ENCODE data around the gene NRP1.

The NRP1 gene

DNA sequence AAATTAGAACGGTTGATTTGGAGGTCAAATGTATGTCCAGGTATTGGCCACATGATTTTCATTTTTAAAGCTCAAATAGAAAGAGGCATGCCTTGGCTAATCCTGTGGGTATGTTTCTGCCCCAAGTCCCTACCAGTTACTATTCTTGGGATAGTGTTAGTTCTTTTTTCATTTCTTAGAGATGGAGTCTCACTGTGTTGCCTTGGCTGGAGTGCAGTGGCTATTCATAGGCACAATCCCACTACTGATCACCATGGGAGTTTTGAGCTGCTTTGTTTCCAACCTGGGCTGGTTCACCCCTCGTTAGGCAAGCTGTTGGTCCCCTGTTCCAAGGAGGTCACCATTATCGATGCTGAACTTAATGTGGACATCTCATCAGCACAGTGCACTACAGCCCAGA, 46.3 kb downstream of the NRP1 start:
- no peak for DNase-seq

DNA sequence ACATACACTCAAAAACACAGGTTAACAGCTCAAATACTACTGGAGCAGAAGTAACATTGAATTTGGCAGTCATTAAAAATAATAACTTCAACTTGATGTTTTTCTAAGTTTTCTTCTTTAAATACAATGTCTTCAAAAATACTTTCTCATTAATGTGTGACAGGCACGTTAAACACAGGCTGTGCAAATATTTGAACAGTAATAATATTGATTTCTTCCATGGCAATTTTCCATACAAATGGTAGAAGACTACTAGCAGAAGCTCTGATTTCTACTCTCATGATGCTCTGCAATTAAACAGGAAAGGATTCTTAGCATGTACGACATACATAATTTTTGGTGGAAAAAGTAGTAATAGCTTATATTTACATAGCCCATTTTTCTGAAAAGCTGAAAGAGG, 47.4 kb downstream of the NRP1 start:
- no peak for DNase-seq

DNA sequence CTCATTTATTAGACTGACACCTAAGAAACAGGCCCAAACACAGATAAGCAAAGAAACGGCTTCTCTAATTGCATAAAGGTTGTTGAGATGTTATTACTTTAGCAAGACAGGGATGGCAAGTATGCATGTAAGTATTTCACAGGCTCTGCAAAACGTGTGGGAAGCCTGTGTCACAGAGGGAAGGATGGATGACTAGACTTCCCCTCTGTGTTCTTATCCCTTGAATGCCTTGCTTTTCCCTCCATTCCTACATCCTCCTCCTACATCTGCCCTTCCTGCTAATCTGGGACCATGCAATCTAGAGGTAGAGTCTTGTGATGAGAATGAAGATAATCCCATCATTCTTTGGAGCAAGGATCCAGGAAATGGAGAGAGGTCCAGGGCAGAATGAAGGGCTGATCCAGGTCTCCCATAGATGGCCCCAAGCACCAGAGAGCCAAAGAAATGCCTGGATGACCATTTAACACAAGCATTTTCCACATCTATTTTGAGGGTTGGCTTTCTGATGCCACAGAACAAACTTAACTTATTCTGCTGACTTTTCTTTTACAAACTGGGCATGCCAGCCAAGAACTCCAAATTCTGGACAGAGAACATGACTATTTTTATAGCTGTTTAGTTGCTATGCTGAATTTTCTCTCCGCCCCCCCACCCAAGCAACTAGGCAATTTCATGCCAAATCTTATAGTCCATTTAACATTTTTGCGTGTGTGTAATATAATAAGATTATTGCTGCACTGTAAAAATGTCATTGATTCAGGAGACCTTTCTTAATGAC, 48.1 kb downstream of the NRP1 start:
- no peak for DNase-seq

DNA sequence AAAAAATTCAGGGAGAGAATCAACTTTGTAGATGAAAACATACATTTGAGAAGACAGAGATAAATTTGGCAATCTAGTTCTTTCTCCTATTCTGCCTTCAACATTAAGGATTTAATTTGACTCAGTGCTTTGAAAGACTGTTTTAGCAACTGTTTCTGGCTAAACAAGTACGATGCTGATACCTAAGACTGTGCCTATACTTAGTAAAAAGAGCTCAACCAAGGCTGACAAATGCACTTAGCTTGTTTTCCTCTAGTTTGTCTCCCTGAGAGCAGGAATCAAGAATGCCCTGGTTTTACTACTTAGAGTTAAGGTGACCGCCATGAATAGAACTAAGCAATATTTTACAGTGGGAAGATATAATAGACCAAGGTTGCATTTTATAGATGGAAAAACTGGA, 49.5 kb downstream of the NRP1 start:
- no peak for DNase-seq

DNA sequence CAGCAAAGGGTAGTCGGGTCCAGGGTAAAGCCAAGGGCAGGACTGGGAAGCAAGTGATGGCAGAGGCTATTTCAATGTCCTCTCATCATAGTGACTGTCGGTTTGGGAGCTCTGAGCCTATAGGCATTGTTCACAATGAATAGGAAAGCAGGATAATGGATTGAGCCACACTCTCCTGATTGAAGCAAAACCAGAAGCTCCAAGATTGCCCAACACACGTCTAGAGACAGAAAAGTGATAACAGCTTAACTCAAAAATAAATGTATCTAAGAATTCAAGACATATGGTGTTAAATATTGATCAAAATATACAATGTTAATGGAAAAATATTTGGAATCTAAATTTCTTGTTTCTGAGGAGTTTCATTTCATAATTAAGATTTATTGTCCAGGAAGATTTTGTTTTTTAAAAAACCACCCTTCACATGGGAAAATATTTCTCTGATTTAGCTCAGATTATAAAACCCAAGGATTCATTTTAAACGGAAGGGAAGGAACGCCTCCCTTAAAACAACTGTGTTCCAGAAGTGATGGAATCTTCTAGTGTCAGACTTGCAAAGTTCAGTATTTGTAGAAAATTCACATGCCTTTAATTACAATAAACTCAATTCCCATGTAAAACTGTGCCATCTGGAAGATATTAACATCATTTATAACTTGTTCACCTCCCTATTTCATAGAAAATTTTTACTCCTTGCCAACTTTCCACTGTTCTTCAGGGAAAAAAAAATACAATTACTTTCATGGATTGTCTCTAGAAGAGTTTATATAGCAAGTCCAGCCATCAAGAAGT, 54.5 kb downstream of the NRP1 start:
- peak; percentile 67 for DNase-seq

DNA sequence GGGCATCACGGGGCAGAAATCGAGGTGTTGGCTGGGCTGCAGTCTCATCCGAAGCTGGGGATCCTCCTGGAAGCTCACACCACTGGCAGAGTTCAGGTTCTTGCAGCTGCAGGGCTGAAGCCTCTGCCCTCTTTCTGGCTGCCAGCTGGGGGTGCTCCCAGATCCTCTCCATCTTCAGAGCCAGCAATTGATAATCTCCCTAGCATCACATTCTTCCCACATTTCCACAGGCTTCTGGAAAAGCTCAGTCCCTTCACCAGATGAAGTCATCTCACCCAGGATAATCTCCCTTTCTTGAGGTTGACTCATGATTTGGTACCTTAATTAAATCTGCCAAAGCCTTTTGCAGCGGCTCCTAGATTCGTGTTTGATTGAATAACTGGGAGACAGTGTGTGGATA, 55.2 kb downstream of the NRP1 start:
- DNase-seq = peak; percentile 54

DNA sequence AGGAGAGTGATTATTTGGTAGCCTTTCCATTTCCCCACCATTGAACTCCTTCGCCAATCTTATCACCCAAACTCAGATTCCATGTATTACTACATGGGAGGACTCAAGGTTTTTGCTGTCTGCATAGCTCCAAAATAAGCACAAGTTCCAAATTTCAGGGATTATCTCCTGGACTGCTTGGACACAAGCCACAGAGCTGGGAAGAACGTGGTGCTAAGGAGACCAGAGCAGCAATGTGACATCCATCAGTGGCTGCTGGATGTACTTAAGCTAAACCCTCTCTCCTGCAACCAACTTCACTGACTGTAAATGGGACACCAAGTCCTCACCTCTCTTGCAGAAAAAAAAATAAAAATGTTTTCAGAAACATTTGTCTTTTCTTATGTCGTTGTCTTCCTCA, 56.3 kb downstream of the NRP1 start:
- DNase-seq = no peak

DNA sequence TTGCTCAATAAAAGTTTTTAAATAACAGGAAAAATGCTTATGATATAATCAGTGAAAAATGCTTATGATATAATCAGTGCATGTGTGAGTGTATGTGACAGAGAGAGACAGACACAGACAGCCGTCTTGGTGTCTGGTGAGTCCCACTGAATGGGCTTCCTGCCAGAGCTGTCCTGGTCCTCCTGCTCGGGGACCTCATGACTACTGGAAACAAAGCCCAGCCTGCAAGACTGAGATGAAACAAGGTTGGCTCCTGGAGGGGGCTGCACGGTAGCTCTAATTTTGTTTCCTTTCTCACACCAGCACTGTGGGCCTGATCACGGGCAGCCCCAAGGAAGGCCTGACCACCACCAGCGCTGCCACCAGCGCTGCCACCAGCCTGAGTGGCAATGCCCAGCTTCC, 57.3 kb downstream of the NRP1 start:
- DNase-seq = peak; percentile 46

DNA sequence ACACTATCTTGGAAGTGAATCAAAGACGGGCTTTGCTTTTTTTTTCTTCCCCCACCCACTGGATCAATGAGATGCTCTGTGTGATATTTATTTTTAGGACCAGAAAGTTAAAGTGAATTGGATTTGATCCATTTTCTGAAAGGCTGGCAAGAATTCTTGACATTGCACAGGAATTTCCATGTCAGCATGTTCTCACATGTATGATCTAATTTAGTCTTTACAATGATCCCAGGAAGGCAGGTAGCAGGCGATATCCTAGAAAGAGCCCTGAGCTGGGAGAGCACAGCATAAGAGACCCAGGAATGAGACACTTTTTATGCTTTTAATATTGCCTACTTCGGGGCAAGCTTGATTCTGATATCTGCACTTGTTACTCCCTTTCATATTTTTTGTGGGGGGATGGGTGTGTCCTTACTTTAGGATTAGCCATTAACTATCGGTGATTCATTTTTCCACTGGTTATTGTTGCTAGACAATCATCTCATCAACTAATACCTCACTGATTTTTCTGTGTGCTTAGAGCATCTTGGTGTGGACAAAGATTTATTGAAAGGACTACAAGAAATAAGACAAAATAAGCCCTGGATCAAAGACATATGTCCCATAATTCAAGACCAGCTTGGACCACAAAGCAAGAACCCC, 58.1 kb downstream of the NRP1 start:
- DNase-seq = no peak

DNA sequence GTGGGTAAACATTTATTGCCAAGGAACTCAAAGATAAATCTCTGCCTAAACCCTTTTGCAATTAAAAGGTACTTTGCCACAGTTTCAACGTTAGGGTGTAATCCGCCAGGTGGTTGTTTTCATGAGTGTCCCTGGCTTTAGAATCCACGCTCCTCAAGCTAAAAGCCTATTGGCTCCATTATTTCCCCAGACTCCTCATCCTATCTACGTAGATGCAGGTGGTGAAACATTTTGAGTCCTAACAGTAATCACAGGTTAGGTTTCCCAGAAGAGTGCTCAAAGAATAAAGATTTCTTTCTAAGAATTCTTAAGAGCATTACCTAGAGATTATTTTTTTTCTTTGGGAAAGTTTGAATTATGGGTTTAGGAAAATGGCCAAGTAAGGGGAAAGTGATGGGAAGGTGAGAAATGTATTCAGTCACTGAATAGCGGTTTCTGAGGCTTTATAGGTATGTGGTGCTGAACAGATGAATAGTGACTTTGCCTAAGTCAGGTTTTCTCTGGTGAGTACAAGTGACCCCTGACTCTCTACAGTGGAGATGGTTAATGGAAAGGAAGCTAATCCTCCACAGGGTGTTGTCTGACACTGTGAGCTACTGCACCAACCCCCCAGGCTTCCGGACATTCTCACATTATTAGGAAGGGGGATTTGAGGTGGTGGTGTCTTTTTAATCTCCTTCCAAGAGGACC, 60.2 kb downstream of the NRP1 start:
- peak; percentile 63 for DNase-seq

DNA sequence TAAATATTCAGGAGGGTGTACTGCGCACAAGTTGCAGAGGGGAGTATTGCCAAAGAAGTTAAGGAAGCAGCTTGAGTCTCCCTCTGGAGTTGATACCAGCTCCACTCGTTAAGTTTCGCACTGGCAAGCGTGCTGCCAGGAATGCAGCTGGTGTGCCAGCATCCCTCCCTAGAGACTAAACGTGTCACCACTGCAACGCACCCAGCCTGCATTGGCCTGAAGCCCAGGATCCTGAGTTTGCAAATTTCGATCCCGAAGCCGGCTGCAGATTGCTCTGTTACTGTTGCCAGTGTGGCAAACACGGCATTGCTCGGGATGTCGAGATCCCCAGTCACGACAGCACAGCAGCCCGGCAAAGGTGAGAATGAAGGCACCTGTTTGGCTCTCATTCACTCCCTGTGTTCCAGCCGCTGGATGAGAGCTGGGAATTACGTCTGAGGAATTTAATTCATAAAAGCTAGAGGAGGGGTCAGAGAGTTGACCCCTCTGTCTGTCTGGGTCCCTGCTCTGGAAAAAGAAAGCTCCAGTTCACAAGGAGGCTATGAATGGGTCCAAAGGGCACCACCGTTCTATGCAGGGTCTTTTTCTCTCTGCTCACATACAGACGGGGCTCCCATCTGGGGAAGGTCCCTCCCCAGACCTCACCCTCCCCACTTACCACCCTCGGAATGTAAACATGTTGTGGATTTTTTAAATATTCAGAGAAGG, 61.0 kb downstream of the NRP1 start:
- DNase-seq = peak; percentile 94

DNA sequence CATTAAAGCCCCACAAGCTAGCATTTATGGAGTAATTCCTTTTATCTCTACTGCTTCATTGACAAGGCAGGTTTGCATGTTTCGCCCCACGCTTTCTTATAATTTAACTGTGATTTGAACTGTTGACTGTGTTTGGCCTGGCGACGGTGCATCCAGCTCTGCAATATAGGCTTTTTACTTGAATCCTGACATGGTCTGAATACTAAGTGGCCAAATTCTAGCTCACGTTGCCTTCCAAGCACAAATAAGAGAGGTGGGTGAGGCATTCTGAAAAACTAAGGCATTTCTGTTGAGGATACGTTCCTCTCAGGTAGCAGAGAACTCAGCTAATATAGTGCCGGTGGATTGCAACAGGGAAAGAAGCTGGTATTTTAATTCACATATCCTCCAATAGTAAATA, 61.8 kb downstream of the NRP1 start:
- DNase-seq = no peak

DNA sequence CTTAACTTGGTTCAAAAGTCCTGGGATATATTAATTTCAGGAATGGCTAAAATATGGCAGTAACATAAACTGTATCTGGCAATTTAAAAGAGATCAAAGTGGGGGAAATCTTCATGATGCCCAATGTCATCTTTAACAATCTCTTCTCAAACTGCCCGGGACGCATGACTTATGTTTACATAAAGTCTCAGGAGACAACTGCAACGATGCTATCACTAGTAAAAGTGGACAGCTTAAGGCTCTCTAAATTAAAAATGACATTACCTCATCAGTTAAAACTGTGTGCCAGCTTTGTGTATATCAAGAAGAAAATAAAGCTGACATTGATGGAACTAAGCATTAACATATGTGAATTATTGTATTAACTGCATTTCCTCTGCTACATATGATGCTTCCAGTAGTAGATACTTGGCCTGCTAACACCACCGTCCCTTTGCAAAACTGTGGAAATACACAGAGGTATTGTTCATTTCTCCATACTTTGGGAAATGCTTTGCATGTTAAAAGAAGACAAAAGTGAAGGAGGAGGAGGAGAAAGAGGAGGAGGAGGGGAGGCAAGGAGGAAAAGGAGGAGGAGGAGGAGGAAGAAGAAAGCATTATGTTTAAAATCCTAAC, 62.4 kb downstream of the NRP1 start:
- DNase-seq = no peak

DNA sequence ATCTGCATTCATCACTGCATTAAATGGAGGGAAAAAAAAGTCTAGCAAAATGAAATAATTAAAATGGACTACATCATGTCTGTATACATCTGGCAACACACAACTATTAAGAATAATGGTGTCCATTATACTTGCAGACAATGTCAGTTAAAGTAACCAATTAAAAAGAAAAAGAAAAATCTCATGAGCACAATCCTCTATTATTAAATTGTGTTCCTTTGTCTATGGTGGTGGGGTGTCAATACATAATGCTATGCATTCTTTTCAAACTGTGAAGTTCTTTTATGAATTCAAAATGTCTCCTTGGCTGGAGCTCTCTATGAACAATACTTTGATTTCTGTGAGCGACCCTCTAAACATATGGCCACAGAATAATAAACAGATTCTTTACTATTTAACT, 63.5 kb downstream of the NRP1 start:
- no peak for DNase-seq

DNA sequence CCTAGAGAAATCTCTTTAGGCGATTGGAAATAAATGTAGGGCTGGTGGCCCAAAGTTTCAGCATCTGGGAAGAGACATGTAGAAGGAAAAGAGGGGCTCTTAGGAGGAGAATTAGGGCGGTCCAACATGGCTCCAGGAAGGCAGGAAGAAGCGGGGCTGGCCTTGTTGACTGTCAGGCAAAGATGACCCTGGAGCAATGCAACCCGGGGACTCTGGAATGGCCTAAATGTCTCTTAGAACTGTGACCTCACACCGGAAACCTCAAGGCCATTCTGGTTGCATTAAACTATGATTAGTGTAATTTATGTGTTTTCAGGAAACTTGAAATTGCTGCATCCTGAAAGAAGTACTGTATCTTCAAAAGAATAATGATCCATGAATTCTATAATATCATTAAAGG, 66.8 kb downstream of the NRP1 start:
- DNase-seq = no peak

DNA sequence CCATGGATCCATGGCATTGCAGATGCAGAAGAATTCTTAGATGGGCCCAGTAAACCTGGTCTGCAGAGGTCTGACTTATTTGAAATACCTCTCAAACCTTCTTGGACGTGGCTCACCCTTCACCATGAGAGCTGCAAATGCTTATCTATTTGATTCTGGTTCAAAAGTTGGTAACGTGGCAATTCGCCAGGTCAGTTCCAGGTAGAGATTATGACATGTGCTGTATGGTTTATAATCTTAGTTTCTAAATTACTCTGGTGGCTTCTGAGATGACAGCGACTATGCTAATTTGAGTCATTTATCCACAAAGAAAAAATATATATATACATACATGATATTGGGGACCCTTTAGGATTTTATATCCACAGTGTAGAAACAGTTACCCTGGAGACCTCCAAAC, 68.8 kb downstream of the NRP1 start:
- DNase-seq = no peak

DNA sequence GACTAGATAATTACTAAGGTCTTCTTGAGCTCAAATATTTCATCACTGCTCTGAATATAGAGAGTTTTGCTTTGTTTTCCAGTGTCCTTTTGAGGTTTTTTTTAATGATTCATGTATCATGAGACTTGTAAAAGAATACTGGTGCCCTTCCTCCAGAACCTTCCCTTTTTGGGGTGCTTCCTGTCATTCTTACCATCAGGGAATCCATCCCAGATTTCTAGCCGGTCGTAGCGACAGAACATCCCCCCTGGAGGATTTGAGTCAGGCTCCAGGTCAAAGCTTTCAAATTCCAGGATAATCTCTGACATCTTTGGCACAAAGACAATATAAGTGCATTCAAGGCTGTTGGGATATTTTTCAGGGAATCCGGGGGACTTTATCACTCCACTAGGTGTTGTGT, 71.0 kb downstream of the NRP1 start:
- DNase-seq = peak; percentile 80

DNA sequence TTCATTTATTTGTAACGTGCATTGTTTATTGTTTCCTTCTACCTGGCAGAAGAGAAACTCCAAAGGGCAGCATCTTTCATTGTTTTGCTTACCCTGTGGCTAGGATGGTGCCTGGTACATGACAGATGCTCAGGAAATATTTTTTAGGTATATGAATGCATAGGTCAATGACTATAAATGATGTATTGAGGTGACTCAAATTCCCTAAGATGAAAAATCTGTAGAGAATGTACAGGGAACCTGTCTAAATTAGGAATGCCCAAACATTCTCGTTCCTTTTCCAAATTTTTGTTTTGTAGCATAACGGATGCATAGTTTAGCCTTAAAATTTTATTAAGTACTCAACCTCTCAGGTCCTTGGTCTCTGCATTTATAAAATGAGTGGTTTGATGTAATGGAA, 71.6 kb downstream of the NRP1 start:
- DNase-seq = no peak

DNA sequence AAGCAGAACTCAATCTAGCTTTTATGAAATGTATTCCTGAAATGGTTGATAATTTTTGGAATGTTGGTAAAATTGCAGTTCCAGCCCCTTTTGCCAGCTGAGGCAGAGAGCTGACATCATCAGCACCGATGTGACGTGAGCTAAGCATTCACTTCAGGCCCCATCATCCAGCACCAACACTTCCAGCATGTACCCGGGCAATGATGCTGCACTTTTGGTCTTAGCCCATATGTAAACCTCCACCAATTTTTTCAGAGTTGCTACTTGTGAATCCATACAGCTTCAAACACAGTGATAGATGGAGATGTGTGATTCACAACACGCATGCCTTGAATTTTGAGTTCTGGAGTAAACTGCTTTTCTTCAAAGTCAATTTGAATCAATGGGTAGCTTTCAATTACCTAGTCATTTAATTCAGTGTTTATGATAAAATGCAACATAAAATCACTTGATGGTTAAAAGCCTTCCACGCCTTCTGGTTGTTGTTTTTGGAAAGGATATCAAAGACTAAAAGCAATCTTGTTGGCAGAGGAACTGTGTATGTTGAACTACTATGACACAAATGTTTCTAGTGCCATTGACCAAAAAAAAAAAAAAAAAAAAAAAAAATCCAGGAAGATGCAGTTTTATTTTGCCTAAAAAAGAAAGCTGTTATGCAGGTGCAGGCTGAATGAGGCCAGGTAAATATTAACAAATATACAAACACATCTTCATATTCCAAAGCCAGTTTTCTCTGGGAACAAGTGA, 73.9 kb downstream of the NRP1 start:
- no peak for DNase-seq

DNA sequence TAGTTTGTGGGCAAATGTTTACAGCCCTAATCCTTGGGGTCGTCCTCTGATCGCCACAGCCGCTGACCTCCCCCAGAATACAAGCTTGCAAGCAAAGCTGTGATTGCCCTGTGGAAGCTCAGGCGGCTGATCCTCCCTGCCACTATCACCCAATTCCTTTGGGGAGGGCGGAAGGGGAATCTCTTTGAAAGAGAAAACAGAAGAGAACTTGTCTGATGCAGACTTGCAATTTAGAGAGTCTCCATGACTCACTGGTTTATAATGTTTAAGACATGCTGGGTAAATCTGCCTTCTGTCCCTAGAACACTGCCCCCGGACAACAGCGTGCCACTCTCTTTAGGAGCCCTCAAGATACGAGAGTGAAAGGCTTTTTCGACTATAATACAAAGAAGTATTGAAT, 75.5 kb downstream of the NRP1 start:
- peak; percentile 53 for DNase-seq

DNA sequence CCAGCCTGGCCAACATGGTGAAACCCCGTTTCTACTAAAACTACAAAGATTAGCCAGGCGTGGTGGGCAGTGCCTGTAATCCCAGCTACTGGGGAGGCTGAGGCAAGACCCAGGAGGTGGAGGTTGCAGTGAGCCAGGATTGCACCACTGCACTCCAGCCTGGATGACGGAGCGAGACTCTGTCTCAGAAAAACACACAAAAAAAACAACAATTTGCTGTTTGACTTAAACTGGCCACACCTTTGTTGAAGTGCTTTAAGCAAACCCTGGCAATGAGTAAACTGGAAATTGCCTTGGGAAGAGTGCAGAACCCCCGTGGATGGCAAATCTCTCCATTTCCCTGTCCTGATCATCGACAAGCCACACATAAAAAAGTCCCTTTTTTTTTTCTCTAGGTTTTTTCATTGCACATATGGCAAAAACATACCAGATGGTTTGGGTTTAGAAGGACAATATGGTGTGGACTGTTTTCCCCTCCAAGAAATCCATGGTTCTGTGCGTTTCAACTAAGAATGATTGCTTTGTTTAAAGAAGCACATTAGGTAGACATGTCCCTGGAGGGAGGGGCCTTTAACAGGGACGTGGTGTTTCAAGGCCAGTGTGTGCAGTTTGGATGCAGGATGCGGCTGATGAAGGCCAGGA, 76.9 kb downstream of the NRP1 start:
- no peak for DNase-seq
